GM12878 (cell line): ENCODE data around the gene FAM185A. TPM values are rescaled to one million over a fixed set of nuclear protein-coding genes. Genes with fewer than 3 reads are reported as not detected.

Source experiments
- ATAC-seq: fragments of 200-7000 bp; cut with Tn5 transposase; 3 replicates; pipeline ENCODE4 v1.9.1; 2020; ENCODE audit warnings: mild to moderate bottlenecking, moderate library complexity
- BruUV-seq: library from RNA; stranded (reverse); fragments of 400-500 nt; replicated peaks from 2 replicates; lab custom pipeline; 2021; lab: Mats Ljungman, UMichigan
- CTCF ChIA-PET: fragments of 300-600 bp; sonication (Branson Sonifier 250); formaldehyde crosslinking; extraction: SDS; loops from one replicate; lab custom pipeline; 2021; ENCODE audit warnings: inconsistent platforms; lab: Yijun Ruan, JAX
- POLR2A ChIA-PET: fragments of 350-600 bp; formaldehyde crosslinking; extraction: SDS; loops from one replicate; lab custom pipeline; 2021; ENCODE audit warnings: inconsistent platforms; lab: Charles Lee
- RAD21 ChIA-PET: fragments of 300-600 bp; sonication (Branson Sonifier 250); formaldehyde crosslinking; loops from one replicate; lab custom pipeline; 2023; ENCODE audit warnings: antibody characterized with exemption; ENCODE audit not compliant: unreplicated experiment; lab: Charles Lee
- SMC1A ChIA-PET: fragments of 300-600 bp; sonication (Branson Sonifier 250); formaldehyde crosslinking; loops from one replicate; lab custom pipeline; 2023; ENCODE audit not compliant: unreplicated experiment, uncharacterized antibody; lab: Charles Lee
- DNase-seq: peaks from one replicate; pipeline ENCODE4 v3.0.0-alpha.2; 2011; ENCODE audit warnings: low read depth, low spot score
- FAIRE-seq: peaks from 3 replicates; lab custom pipeline; 2011; peaks lifted over from hg19 to GRCh38; lab: Jason Lieb, UNC
- H2AFZ ChIP-seq: 2 replicates; pipeline ENCODE4 v1.6.0; 2011; ENCODE audit warnings: low read depth, low read length, control low read depth; ENCODE audit not compliant: control insufficient read depth
- H3K27ac ChIP-seq: 2 replicates; pipeline ENCODE4 v1.5.1; 2011; ENCODE audit warnings: control low read depth; ENCODE audit not compliant: control insufficient read depth, insufficient read depth
- H3K27me3 ChIP-seq, 2 experiments: replicated peaks in 1 of 2; 2 replicates each; pipeline versions ENCODE4 v1.6.0 to v1.6.1; 2011; ENCODE audit warnings: low read length in 1 of 2; ENCODE audit not compliant: control insufficient read depth in 2 of 2, insufficient read depth in 2 of 2
- H3K36me3 ChIP-seq, 2 experiments: 2 replicates each; pipeline ENCODE4 v1.5.1; 2011; ENCODE audit warnings: low read length in 1 of 2; ENCODE audit not compliant: control insufficient read depth in 2 of 2, insufficient read depth in 2 of 2
- H3K4me1 ChIP-seq: 2 replicates; pipeline ENCODE4 v1.6.1; 2011; ENCODE audit warnings: mild to moderate bottlenecking, low read length, moderate library complexity, mixed read lengths; ENCODE audit not compliant: control insufficient read depth, insufficient read depth
- H3K4me2 ChIP-seq: 2 replicates; pipeline ENCODE4 v1.6.0; 2011; ENCODE audit warnings: control low read depth; ENCODE audit not compliant: control insufficient read depth, insufficient read depth
- H3K4me3 ChIP-seq: fragments of 200-600 bp; sonication (generic); 2 replicates; pipeline ENCODE4 v1.5.1; 2016
- H3K79me2 ChIP-seq: 2 replicates; pipeline ENCODE4 v1.6.0; 2011; ENCODE audit warnings: low read length; ENCODE audit not compliant: control insufficient read depth, insufficient read depth
- H3K9ac ChIP-seq: 2 replicates; pipeline ENCODE4 v1.8.0; 2011; ENCODE audit warnings: low read length, control low read depth, mixed read lengths; ENCODE audit not compliant: control insufficient read depth, insufficient read depth
- H3K9me3 ChIP-seq: replicated peaks from 3 replicates; pipeline ENCODE4 v1.5.1; 2011; ENCODE audit warnings: mild to moderate bottlenecking, low read length; ENCODE audit not compliant: control insufficient read depth, insufficient read depth
- H4K20me1 ChIP-seq: 2 replicates; pipeline ENCODE4 v1.6.0; 2011; ENCODE audit not compliant: control insufficient read depth, insufficient read depth
- GABPA ChIP-seq: IDR thresholded peaks from 2 replicates; pipeline ENCODE4 v1.6.1; 2014; ENCODE audit warnings: antibody characterized with exemption, low read depth, mild to moderate bottlenecking, inconsistent platforms
- JUND ChIP-seq: IDR thresholded peaks from 2 replicates; pipeline ENCODE4 v1.6.1; 2012; ENCODE audit warnings: low read depth, mild to moderate bottlenecking, low read length, improper control_type of control experiment, moderate library complexity
- KDM1A ChIP-seq: fragments of 200-600 bp; sonication (generic); IDR thresholded peaks from 2 replicates; pipeline ENCODE4 v1.6.1; 2016; ENCODE audit warnings: borderline replicate concordance
- KLF5 ChIP-seq: fragments of 450-650 bp; IDR thresholded peaks from 2 replicates; pipeline ENCODE4 v1.6.1; 2014; ENCODE audit warnings: mild to moderate bottlenecking; ENCODE audit not compliant: partially characterized antibody
- MEF2A ChIP-seq: IDR thresholded peaks from 2 replicates; pipeline ENCODE4 v1.6.1; 2011; ENCODE audit warnings: low read depth, mild to moderate bottlenecking, low read length, moderate library complexity; ENCODE audit not compliant: insufficient read depth
- MTA2 ChIP-seq: fragments of 450-650 bp; IDR thresholded peaks from 2 replicates; pipeline ENCODE4 v1.6.1; 2016; ENCODE audit warnings: low read depth, mild to moderate bottlenecking, moderate library complexity
- NFXL1 ChIP-seq: fragments of 450-650 bp; IDR thresholded peaks from 2 replicates; pipeline ENCODE4 v1.6.1; 2017; ENCODE audit warnings: antibody characterized with exemption, mild to moderate bottlenecking, borderline replicate concordance
- RELA ChIP-seq: fragments of 450-650 bp; IDR thresholded peaks from 2 replicates; pipeline ENCODE4 v1.8.0; 2014; ENCODE audit warnings: borderline replicate concordance; ENCODE audit not compliant: partially characterized antibody
- SMARCA5 ChIP-seq: fragments of 450-650 bp; IDR thresholded peaks from 2 replicates; pipeline ENCODE4 v1.6.1; 2017; ENCODE audit warnings: mild to moderate bottlenecking
- SP1 ChIP-seq: IDR thresholded peaks from one replicate; pipeline ENCODE4 v1.6.1; 2011; ENCODE audit warnings: low read depth, low read length
- WRNIP1 ChIP-seq: IDR thresholded peaks from 2 replicates; pipeline ENCODE4 v1.6.1; 2011; ENCODE audit warnings: low read depth, low read length, improper control_type of control experiment, borderline replicate concordance
- ZBED1 ChIP-seq: IDR thresholded peaks from 2 replicates; pipeline ENCODE4 v1.6.1; 2016; ENCODE audit warnings: borderline replicate concordance
- in situ Hi-C: fragments of 300-500 bp; cut with MboI; formaldehyde crosslinking; loops from 9 replicates; pipeline ENCODE4 v1.14.3; 2018; ENCODE audit warnings: mixed read lengths
- intact Hi-C: fragments of 100-400 bp; cut with micrococcal nuclease; formaldehyde crosslinking; loops from one replicate; pipeline ENCODE4 v1.14.2; 2022; ENCODE audit not compliant: unreplicated experiment
- polyA plus RNA-seq, 11 experiments: library from polyadenylated mRNA; depleted of rRNA in 4 of 11; unstranded in 6 of 11; stranded (reverse) in 5 of 11; fragments of >200 nt; fragmentation: Nextera tagmentation in 4 of 11; fragmentation: Illumina TruSeq in 1 of 11; extraction: Ambion mirVana in 4 of 11; extraction: Trizol in 1 of 11; gene quantifications; 1 replicate in 1 of 11; 2 replicates in 10 of 11; pipeline versions ENCODE4 v1.2.1 to v1.2.3, GENCODE V29; 2011 to 2016; ENCODE audit warnings: inconsistent platforms in 2 of 11, missing spikeins in 2 of 11, low read depth in 1 of 11
- small RNA-seq: library from RNA; depleted of rRNA; stranded (forward); fragments of <200 nt; gene quantifications from one replicate; pipeline ENCODE3, GENCODE V24; 2014
- total RNA-seq, 4 experiments: library from RNA; depleted of rRNA in 3 of 4; stranded (reverse); fragments of >200 nt in 3 of 4; fragmentation: Illumina TruSeq in 1 of 4; extraction: Trizol in 1 of 4; gene quantifications; 2 replicates each; pipeline versions ENCODE4 v1.2.1 to v1.2.3, GENCODE V29; 2013 to 2021
- TF ChIP-seq, protein P1 (sequence below): IDR thresholded peaks from 2 replicates; pipeline ENCODE4 v1.6.1; 2012; ENCODE audit warnings: mild to moderate bottlenecking, low read depth, low read length
- TF ChIP-seq, protein P2 (sequence below): IDR thresholded peaks from 2 replicates; pipeline ENCODE4 v1.6.1; 2012; ENCODE audit warnings: low read depth, low read length, improper control_type of control experiment

Gene FAM185A
- total and polyA plus RNA-seq, 10 of the 15 experiments (the other 5 are each of a cell fraction or from before 2014, with no cell fraction given) = 1.9 to 12.8 (median 8.6) TPM

DNA sequence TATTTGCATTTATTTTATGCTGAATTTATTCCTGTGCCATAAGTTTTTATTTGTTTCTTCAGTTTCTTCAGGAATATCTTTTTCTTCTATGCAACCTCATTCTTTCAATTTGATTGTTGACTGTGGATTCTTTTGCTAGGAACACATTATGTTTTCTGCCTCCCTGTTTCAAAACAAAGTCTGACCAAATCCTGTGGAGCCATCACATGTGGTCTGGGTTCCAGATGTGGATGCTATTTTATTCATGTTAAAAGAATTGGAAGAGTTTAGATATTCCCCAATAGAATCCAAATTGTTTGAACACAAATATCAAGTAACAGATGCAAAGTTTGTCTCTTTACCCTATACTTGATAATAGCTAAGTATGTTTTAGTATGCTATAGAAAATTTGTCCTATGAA is 107.2 kb downstream of the FAM185A start:
- Histone ChIP-seq H3K27me3 (no peaks in the 10 kb centered on the region), H3K9me3 (no peaks in the 10 kb centered on the region), H3K27ac (no peak overlapping the region), H3K4me2 (no peak overlapping the region), H3K9ac (no peak overlapping the region), H3K79me2 (no peaks in the 10 kb centered on the region), H3K4me3 (no peak overlapping the region), H2AFZ (no peak overlapping the region), H4K20me1 (no peaks in the 10 kb centered on the region), H3K4me1 (no peaks in the 10 kb centered on the region), H3K36me3 (no peaks in the 10 kb centered on the region)
- SMC1A ChIA-PET = no interaction called here
- in situ Hi-C loops (no loop called here), intact Hi-C loops (no loop called here)
- DNase-seq = no peak
- FAIRE-seq = no peak
- POLR2A ChIA-PET = no interaction called here
- ATAC-seq = no peak
- RAD21 ChIA-PET = no interaction called here
- no TSS peak for BruUV-seq
- CTCF ChIA-PET = no interaction called here
- no peak for TF ChIP-seq WRNIP1
- no peak for TF ChIP-seq JUND
- TF ChIP-seq, protein P1, sequence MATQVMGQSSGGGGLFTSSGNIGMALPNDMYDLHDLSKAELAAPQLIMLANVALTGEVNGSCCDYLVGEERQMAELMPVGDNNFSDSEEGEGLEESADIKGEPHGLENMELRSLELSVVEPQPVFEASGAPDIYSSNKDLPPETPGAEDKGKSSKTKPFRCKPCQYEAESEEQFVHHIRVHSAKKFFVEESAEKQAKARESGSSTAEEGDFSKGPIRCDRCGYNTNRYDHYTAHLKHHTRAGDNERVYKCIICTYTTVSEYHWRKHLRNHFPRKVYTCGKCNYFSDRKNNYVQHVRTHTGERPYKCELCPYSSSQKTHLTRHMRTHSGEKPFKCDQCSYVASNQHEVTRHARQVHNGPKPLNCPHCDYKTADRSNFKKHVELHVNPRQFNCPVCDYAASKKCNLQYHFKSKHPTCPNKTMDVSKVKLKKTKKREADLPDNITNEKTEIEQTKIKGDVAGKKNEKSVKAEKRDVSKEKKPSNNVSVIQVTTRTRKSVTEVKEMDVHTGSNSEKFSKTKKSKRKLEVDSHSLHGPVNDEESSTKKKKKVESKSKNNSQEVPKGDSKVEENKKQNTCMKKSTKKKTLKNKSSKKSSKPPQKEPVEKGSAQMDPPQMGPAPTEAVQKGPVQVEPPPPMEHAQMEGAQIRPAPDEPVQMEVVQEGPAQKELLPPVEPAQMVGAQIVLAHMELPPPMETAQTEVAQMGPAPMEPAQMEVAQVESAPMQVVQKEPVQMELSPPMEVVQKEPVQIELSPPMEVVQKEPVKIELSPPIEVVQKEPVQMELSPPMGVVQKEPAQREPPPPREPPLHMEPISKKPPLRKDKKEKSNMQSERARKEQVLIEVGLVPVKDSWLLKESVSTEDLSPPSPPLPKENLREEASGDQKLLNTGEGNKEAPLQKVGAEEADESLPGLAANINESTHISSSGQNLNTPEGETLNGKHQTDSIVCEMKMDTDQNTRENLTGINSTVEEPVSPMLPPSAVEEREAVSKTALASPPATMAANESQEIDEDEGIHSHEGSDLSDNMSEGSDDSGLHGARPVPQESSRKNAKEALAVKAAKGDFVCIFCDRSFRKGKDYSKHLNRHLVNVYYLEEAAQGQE = no peak
- no peak for TF ChIP-seq GABPA
- no peak for TF ChIP-seq KLF5
- no peak for TF ChIP-seq MTA2
- TF ChIP-seq NFXL1 = no peak
- TF ChIP-seq MEF2A = no peak
- no peak for TF ChIP-seq SMARCA5
- TF ChIP-seq SP1 = no peak
- TF ChIP-seq RELA = no peak
- TF ChIP-seq ZBED1 = no peak
- TF ChIP-seq, protein P2, sequence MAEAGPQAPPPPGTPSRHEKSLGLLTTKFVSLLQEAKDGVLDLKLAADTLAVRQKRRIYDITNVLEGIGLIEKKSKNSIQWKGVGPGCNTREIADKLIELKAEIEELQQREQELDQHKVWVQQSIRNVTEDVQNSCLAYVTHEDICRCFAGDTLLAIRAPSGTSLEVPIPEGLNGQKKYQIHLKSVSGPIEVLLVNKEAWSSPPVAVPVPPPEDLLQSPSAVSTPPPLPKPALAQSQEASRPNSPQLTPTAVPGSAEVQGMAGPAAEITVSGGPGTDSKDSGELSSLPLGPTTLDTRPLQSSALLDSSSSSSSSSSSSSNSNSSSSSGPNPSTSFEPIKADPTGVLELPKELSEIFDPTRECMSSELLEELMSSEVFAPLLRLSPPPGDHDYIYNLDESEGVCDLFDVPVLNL = no peak
- no peak for TF ChIP-seq KDM1A
- TF ChIP-seq, all 136 proteins: peak for 0

Small RNA genes lying within 50 kb of the gene (small RNA-seq; reads per million reads assigned to genes)
- not detected for gene RNU6-1136P

Other genes starting within 250 kb of the FAM185A start
Only the 7 nearest of the 9 such genes appear.
- gene SPDYE2, start 197.8 kb upstream of the FAM185A start, total RNA-seq (2014; rRNA removed) = not detected in 2 replicates
- gene SPDYE2, start 197.8 kb upstream of the FAM185A start, total RNA-seq (2014; rRNA removed; fragmentation: Illumina TruSeq; extraction: Trizol) = not detected in 2 replicates
- gene SPDYE2, start 197.8 kb upstream of the FAM185A start, total RNA-seq (2021) = not detected in 2 replicates
- gene SPDYE2, start 197.8 kb upstream of the FAM185A start, polyA plus RNA-seq (2011; rRNA removed) = not detected in 2 replicates
- gene SPDYE2, start 197.8 kb upstream of the FAM185A start, polyA plus RNA-seq (2014; fragmentation: Illumina TruSeq; extraction: Trizol) = not detected in 2 replicates
- gene SPDYE2, start 197.8 kb upstream of the FAM185A start, polyA plus RNA-seq (2014; fragmentation: Nextera tagmentation; extraction: Ambion mirVana) = under 1 TPM; 0.16 to 0.19 TPM
- gene SPDYE2, start 197.8 kb upstream of the FAM185A start, polyA plus RNA-seq (2014; rRNA removed) = not detected in 2 replicates
- gene SPDYE2, start 197.8 kb upstream of the FAM185A start, polyA plus RNA-seq (2016; fragmentation: Nextera tagmentation; extraction: Ambion mirVana) = 1 to 10 TPM; 4.4 to 6.4 TPM
- gene POLR2J3, start 176.4 kb upstream of the FAM185A start, total RNA-seq (2014; rRNA removed) = 23.1 and 24.1 TPM in 2 replicates
- gene POLR2J3, start 176.4 kb upstream of the FAM185A start, total RNA-seq (2014; rRNA removed; fragmentation: Illumina TruSeq; extraction: Trizol) = 70.7 and 85.4 TPM in 2 replicates
- 24.0 and 29.1 TPM in 2 replicates for gene POLR2J3, start 176.4 kb upstream of the FAM185A start, total RNA-seq (2021)
- gene POLR2J3, start 176.4 kb upstream of the FAM185A start, polyA plus RNA-seq (2011; rRNA removed) = 140 and 162 TPM in 2 replicates
- gene POLR2J3, start 176.4 kb upstream of the FAM185A start, polyA plus RNA-seq (2014; fragmentation: Illumina TruSeq; extraction: Trizol) = 117 and 120 TPM in 2 replicates
- 10 to 100 TPM; 27.3 to 30.4 TPM for gene POLR2J3, start 176.4 kb upstream of the FAM185A start, polyA plus RNA-seq (2014; fragmentation: Nextera tagmentation; extraction: Ambion mirVana)
- 35.3 and 35.4 TPM in 2 replicates for gene POLR2J3, start 176.4 kb upstream of the FAM185A start, polyA plus RNA-seq (2014; rRNA removed)
- gene POLR2J3, start 176.4 kb upstream of the FAM185A start, polyA plus RNA-seq (2016; fragmentation: Nextera tagmentation; extraction: Ambion mirVana) = 100 to 1,000 TPM; 130 to 143 TPM
- 17.5 and 24.6 TPM in 2 replicates for gene RASA4, start 132.2 kb upstream of the FAM185A start, total RNA-seq (2014; rRNA removed)
- 9.0 and 9.7 TPM in 2 replicates for gene RASA4, start 132.2 kb upstream of the FAM185A start, total RNA-seq (2014; rRNA removed; fragmentation: Illumina TruSeq; extraction: Trizol)
- 35.2 and 35.8 TPM in 2 replicates for gene RASA4, start 132.2 kb upstream of the FAM185A start, total RNA-seq (2021)
- 6.0 and 11.3 TPM in 2 replicates for gene RASA4, start 132.2 kb upstream of the FAM185A start, polyA plus RNA-seq (2011; rRNA removed)
- 2.8 and 8.9 TPM in 2 replicates for gene RASA4, start 132.2 kb upstream of the FAM185A start, polyA plus RNA-seq (2014; fragmentation: Illumina TruSeq; extraction: Trizol)
- gene RASA4, start 132.2 kb upstream of the FAM185A start, polyA plus RNA-seq (2014; fragmentation: Nextera tagmentation; extraction: Ambion mirVana) = 1 to 10 TPM; 1.7 to 2.4 TPM
- 30.9 and 40.0 TPM in 2 replicates for gene RASA4, start 132.2 kb upstream of the FAM185A start, polyA plus RNA-seq (2014; rRNA removed)
- 10 to 100 TPM; 16.7 to 20.4 TPM for gene RASA4, start 132.2 kb upstream of the FAM185A start, polyA plus RNA-seq (2016; fragmentation: Nextera tagmentation; extraction: Ambion mirVana)
- gene UPK3BL1, start 106.2 kb upstream of the FAM185A start, total RNA-seq (2014; rRNA removed) = 29.0 and 33.0 TPM in 2 replicates
- 21.1 and 22.8 TPM in 2 replicates for gene UPK3BL1, start 106.2 kb upstream of the FAM185A start, total RNA-seq (2014; rRNA removed; fragmentation: Illumina TruSeq; extraction: Trizol)
- 21.8 and 25.8 TPM in 2 replicates for gene UPK3BL1, start 106.2 kb upstream of the FAM185A start, total RNA-seq (2021)
- gene UPK3BL1, start 106.2 kb upstream of the FAM185A start, polyA plus RNA-seq (2011; rRNA removed) = 16.5 and 34.2 TPM in 2 replicates
- gene UPK3BL1, start 106.2 kb upstream of the FAM185A start, polyA plus RNA-seq (2014; fragmentation: Illumina TruSeq; extraction: Trizol) = 7.4 and 16.6 TPM in 2 replicates
- gene UPK3BL1, start 106.2 kb upstream of the FAM185A start, polyA plus RNA-seq (2014; fragmentation: Nextera tagmentation; extraction: Ambion mirVana) = 10 to 100 TPM in 1 of 2 experiments, 1 to 10 TPM in 1; 5.9 to 12.5 TPM
- gene UPK3BL1, start 106.2 kb upstream of the FAM185A start, polyA plus RNA-seq (2014; rRNA removed) = 68.6 and 77.0 TPM in 2 replicates
- 10 to 100 TPM; 24.2 to 28.3 TPM for gene UPK3BL1, start 106.2 kb upstream of the FAM185A start, polyA plus RNA-seq (2016; fragmentation: Nextera tagmentation; extraction: Ambion mirVana)
- not detected in 2 replicates for gene SPDYE2B, start 98.7 kb upstream of the FAM185A start, total RNA-seq (2014; rRNA removed)
- not detected in 2 replicates for gene SPDYE2B, start 98.7 kb upstream of the FAM185A start, total RNA-seq (2014; rRNA removed; fragmentation: Illumina TruSeq; extraction: Trizol)
- not detected in 2 replicates for gene SPDYE2B, start 98.7 kb upstream of the FAM185A start, total RNA-seq (2021)
- gene SPDYE2B, start 98.7 kb upstream of the FAM185A start, polyA plus RNA-seq (2011; rRNA removed) = not detected in 2 replicates
- not detected in 2 replicates for gene SPDYE2B, start 98.7 kb upstream of the FAM185A start, polyA plus RNA-seq (2014; fragmentation: Illumina TruSeq; extraction: Trizol)
- under 1 TPM in 1 of 2 experiments, not detected in 1; 0.19 TPM for gene SPDYE2B, start 98.7 kb upstream of the FAM185A start, polyA plus RNA-seq (2014; fragmentation: Nextera tagmentation; extraction: Ambion mirVana)
- gene SPDYE2B, start 98.7 kb upstream of the FAM185A start, polyA plus RNA-seq (2014; rRNA removed) = not detected in 2 replicates
- under 1 TPM; 0.32 to 0.59 TPM for gene SPDYE2B, start 98.7 kb upstream of the FAM185A start, polyA plus RNA-seq (2016; fragmentation: Nextera tagmentation; extraction: Ambion mirVana)
- gene POLR2J2, start 77.3 kb upstream of the FAM185A start, total RNA-seq (2014; rRNA removed) = 3.4 and 4.4 TPM in 2 replicates
- 4.9 and 5.6 TPM in 2 replicates for gene POLR2J2, start 77.3 kb upstream of the FAM185A start, total RNA-seq (2014; rRNA removed; fragmentation: Illumina TruSeq; extraction: Trizol)
- 6.7 and 11.4 TPM in 2 replicates for gene POLR2J2, start 77.3 kb upstream of the FAM185A start, total RNA-seq (2021)
- gene POLR2J2, start 77.3 kb upstream of the FAM185A start, polyA plus RNA-seq (2011; rRNA removed) = 7.1 and 7.7 TPM in 2 replicates
- gene POLR2J2, start 77.3 kb upstream of the FAM185A start, polyA plus RNA-seq (2014; fragmentation: Illumina TruSeq; extraction: Trizol) = 3.2 and 4.5 TPM in 2 replicates
- 1 to 10 TPM in 1 of 2 experiments, under 1 TPM in 1; 0.80 to 1.3 TPM for gene POLR2J2, start 77.3 kb upstream of the FAM185A start, polyA plus RNA-seq (2014; fragmentation: Nextera tagmentation; extraction: Ambion mirVana)
- 8.0 and 10.5 TPM in 2 replicates for gene POLR2J2, start 77.3 kb upstream of the FAM185A start, polyA plus RNA-seq (2014; rRNA removed)
- gene POLR2J2, start 77.3 kb upstream of the FAM185A start, polyA plus RNA-seq (2016; fragmentation: Nextera tagmentation; extraction: Ambion mirVana) = 10 to 100 TPM; 14.0 to 16.3 TPM
- gene LRRC17, start 164.0 kb downstream of the FAM185A start, total RNA-seq (2014; rRNA removed) = 0.11 TPM in 1 of 2 replicates, not detected in the other
- gene LRRC17, start 164.0 kb downstream of the FAM185A start, total RNA-seq (2014; rRNA removed; fragmentation: Illumina TruSeq; extraction: Trizol) = 0.09 and 0.13 TPM in 2 replicates
- gene LRRC17, start 164.0 kb downstream of the FAM185A start, total RNA-seq (2021) = 0.19 TPM in 1 of 2 replicates, not detected in the other
- 0.31 and 0.59 TPM in 2 replicates for gene LRRC17, start 164.0 kb downstream of the FAM185A start, polyA plus RNA-seq (2011; rRNA removed)
- 0.06 and 0.11 TPM in 2 replicates for gene LRRC17, start 164.0 kb downstream of the FAM185A start, polyA plus RNA-seq (2014; fragmentation: Illumina TruSeq; extraction: Trizol)
- not detected for gene LRRC17, start 164.0 kb downstream of the FAM185A start, polyA plus RNA-seq (2014; fragmentation: Nextera tagmentation; extraction: Ambion mirVana)
- gene LRRC17, start 164.0 kb downstream of the FAM185A start, polyA plus RNA-seq (2014; rRNA removed) = 0.10 TPM in 1 of 2 replicates, not detected in the other
- gene LRRC17, start 164.0 kb downstream of the FAM185A start, polyA plus RNA-seq (2016; fragmentation: Nextera tagmentation; extraction: Ambion mirVana) = under 1 TPM in 1 of 2 experiments, not detected in 1; 0.08 TPM